CD4-positive, alpha-beta T cell (primary cell): ENCODE measurements around the gene HIGD1C. TPM values are rescaled to one million over a fixed set of nuclear protein-coding genes. Genes with fewer than 3 reads are reported as not detected.
"Not testable (repeated sequence)": the region's sequence is repeated elsewhere in the genome, so short reads cannot be mapped to it uniquely, and the experiment has no call there.

ENCODE experiments used
- ATAC-seq: fragments of 200-7000 bp; cut with Tn5 transposase; one replicate; pipeline ENCODE4 v1.10.0; 2022; ENCODE audit warnings: mild to moderate bottlenecking; ENCODE audit not compliant: poor library complexity
- CTCF ChIA-PET: fragments of 350-600 bp; sonication (Branson Sonifier 250); formaldehyde crosslinking; loops from one replicate; lab custom pipeline; 2021; ENCODE audit warnings: antibody characterized with exemption, inconsistent platforms; lab: Charles Lee
- POLR2A ChIA-PET: fragments of 350-600 bp; sonication (Branson Sonifier 250); formaldehyde crosslinking; loops from one replicate; lab custom pipeline; 2021; ENCODE audit warnings: antibody characterized with exemption, inconsistent platforms; lab: Charles Lee
- DNase-seq, 14 experiments: peaks; one replicate each; pipeline ENCODE4 v3.0.0-alpha.2; 2013 to 2020; ENCODE audit warnings: mixed read lengths in 2 of 14
- H3K27ac ChIP-seq, 2 donors: one replicate each; pipeline versions ENCODE4 v1.5.1 to v1.7.0; 2013; ENCODE audit warnings: low read length in 2 of 2, low read depth in 1 of 2, mild to moderate bottlenecking in 1 of 2
- H3K27me3 ChIP-seq, 2 experiments: 1 replicate in 1 of 2; 2 replicates in 1 of 2; pipeline versions ENCODE4 v1.6.1 to v1.7.0; 2013; ENCODE audit warnings: low read length in 2 of 2, control low read depth in 1 of 2, mild to moderate bottlenecking in 1 of 2, moderate library complexity in 1 of 2; ENCODE audit not compliant: insufficient read depth in 2 of 2, control insufficient read depth in 1 of 2
- H3K36me3 ChIP-seq: one replicate; pipeline ENCODE4 v1.6.1; 2013; ENCODE audit warnings: low read length, control low read depth; ENCODE audit not compliant: insufficient read depth
- H3K4me1 ChIP-seq: one replicate; pipeline ENCODE4 v1.6.1; 2013; ENCODE audit warnings: low read length, control low read depth; ENCODE audit not compliant: insufficient read depth
- H3K4me3 ChIP-seq: one replicate; pipeline ENCODE4 v1.5.1; 2013; ENCODE audit warnings: mild to moderate bottlenecking, low read length, moderate library complexity
- H3K9me3 ChIP-seq, 2 experiments: 1 replicate in 1 of 2; 2 replicates in 1 of 2; pipeline versions ENCODE4 v1.6.1 to v1.7.0; 2013; ENCODE audit warnings: low read length in 2 of 2, mild to moderate bottlenecking in 2 of 2, control low read depth in 1 of 2, moderate library complexity in 1 of 2; ENCODE audit not compliant: control insufficient read depth in 1 of 2, insufficient read depth in 1 of 2
- H3K27ac Mint-ChIP-seq: one replicate; pipeline ENCODE4 v1.8.0; 2020; ENCODE audit warnings: mixed read lengths
- H3K27me3 Mint-ChIP-seq: one replicate; pipeline ENCODE4 v1.8.0; 2021; ENCODE audit warnings: mixed read lengths
- H3K36me3 Mint-ChIP-seq: one replicate; pipeline ENCODE4 v1.8.0; 2021; ENCODE audit warnings: low read depth, mixed read lengths
- H3K4me1 Mint-ChIP-seq: one replicate; pipeline ENCODE4 v1.8.0; 2021; ENCODE audit warnings: low read depth, mixed read lengths
- H3K4me3 Mint-ChIP-seq: one replicate; pipeline ENCODE4 v1.8.0; 2020; ENCODE audit warnings: mild to moderate bottlenecking, mixed read lengths
- H3K9me3 Mint-ChIP-seq: one replicate; pipeline ENCODE4 v1.8.0; 2020; ENCODE audit warnings: mixed read lengths
- intact Hi-C, 2 experiments: fragments of 100-400 bp; cut with DNase I in 1 of 2; cut with micrococcal nuclease in 1 of 2; formaldehyde crosslinking; loops; one replicate each; pipeline versions ENCODE4 v1.15.1 to v1.9.0; 2023 to 2025; cut with DNase I, micrococcal nuclease
- polyA plus RNA-seq, 2 donors: library from polyadenylated mRNA; unstranded; fragments of 120-200 nt; gene quantifications; one replicate each; pipeline ENCODE4 v1.2.1, GENCODE V29; 2013
- total RNA-seq, 174 experiments: library from RNA in 2 of 174; stranded (reverse) in 2 of 174; gene quantifications; one replicate each; pipeline ENCODE4 v1.2.3 and lab custom pipeline; 2021 to 2026
- TF ChIP-seq, protein P1 (sequence below): fragments of 200-600 bp; IDR thresholded peaks from one replicate; pipeline ENCODE4 v1.8.0; 2022; ENCODE audit warnings: antibody characterized with exemption, mild to moderate bottlenecking

Gene HIGD1C
- not detected for total RNA-seq
- polyA plus RNA-seq (2013, experiment 1 of 2) = not detected
- not detected for polyA plus RNA-seq (2013, experiment 2 of 2)
- 0 reads per million in 172 experiments for total RNA-seq (lab: John Stamatoyannopoulos, UW)

DNA sequence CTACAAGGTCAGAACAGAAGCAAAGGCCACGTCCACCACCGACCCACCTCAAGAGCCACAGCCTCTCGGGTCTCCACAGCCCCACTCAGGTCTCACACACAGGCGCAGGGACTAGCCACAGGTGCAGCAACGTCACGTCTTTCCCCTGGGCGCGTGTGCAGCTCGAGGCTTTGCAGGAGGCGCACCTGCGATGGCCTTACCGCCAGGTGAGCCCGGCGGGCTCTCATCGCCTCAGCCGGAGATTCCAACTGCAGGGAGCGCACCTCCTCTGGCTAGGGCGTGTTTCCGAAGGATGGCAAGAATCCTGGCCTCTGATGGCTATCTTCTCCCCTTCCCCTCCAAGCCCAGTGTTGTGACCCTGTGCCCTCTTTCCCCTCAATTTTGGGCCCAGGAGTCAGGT is at the start of gene HIGD1C:
Gene HIGD1C, plus strand, starts transcription at position 35 of the 400 bp plus-strand sequence. CDS start 1,455 bp downstream, outside the sequence.
- POLR2A ChIA-PET = no interaction called here
- DNase-seq (no peak), ATAC-seq (no peak)
- no peak within 1 kb of the TSS for H3K4me3 Mint-ChIP-seq
- H3K9me3 Mint-ChIP-seq = no peaks in the 10 kb centered on the region
- no peaks in the 10 kb centered on the region for H3K36me3 ChIP-seq
- H3K4me1 Mint-ChIP-seq = no peaks in the 10 kb centered on the region
- TF ChIP-seq, protein P1, sequence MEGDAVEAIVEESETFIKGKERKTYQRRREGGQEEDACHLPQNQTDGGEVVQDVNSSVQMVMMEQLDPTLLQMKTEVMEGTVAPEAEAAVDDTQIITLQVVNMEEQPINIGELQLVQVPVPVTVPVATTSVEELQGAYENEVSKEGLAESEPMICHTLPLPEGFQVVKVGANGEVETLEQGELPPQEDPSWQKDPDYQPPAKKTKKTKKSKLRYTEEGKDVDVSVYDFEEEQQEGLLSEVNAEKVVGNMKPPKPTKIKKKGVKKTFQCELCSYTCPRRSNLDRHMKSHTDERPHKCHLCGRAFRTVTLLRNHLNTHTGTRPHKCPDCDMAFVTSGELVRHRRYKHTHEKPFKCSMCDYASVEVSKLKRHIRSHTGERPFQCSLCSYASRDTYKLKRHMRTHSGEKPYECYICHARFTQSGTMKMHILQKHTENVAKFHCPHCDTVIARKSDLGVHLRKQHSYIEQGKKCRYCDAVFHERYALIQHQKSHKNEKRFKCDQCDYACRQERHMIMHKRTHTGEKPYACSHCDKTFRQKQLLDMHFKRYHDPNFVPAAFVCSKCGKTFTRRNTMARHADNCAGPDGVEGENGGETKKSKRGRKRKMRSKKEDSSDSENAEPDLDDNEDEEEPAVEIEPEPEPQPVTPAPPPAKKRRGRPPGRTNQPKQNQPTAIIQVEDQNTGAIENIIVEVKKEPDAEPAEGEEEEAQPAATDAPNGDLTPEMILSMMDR = no peak
- no peaks in the 10 kb centered on the region for H3K27me3 Mint-ChIP-seq
- no peak within 1 kb of the TSS for H3K4me3 ChIP-seq
- H3K4me1 ChIP-seq = no peaks in the 10 kb centered on the region
- H3K36me3 Mint-ChIP-seq = no peaks in the 10 kb centered on the region
- no peaks in the 10 kb centered on the region for H3K27me3 ChIP-seq
- no peaks in the 10 kb centered on the region for H3K9me3 ChIP-seq
- H3K27ac ChIP-seq = no peak within 1 kb of the TSS
- CTCF ChIA-PET = no interaction called here
- intact Hi-C loops = no loop called here
- no peak within 1 kb of the TSS for H3K27ac Mint-ChIP-seq

DNA sequence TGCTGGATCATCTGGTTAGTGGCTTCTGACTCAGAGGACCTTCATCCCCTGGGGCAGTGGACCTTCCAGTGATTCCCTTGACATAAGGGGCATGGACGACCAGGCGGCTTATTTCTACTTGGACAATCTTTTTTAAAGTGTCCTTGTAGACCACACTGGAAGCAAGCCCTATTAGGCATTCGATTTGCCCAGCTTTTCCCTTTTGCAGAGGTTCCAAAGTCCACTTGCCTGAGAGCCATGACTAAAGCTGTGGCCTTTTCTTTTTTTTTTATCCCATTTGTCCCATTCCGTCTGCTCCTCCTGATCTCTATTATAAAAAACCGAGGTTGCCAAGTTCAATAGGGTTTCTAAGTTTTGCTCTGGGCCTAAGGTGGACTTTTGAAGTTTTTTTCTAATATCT is 43.9 kb upstream of the HIGD1C start:
- not testable (repeated sequence) for H3K4me3 Mint-ChIP-seq

DNA sequence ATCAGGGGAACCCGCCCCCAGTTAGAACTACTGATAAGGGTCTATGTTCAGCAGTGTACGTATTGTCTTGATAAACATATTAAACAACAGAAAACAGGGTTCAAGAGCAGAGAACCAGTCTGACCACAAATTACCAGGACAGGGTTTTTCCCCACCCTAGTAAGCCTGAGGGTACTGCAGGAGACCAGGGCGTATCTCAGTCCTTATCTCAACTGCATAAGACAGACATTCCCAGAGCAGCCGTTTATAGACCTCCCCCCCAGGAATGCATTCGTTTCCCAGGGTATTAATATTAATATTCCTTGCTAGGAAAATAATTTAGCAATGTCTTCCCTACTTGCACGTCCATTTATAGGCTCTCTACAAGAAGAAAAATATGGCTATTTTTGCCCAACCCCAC is 40.0 kb upstream of the HIGD1C start:
- H3K27ac Mint-ChIP-seq, ATAC-seq, H3K27me3 ChIP-seq, intact Hi-C loops, H3K4me1 Mint-ChIP-seq, H3K27ac ChIP-seq, H3K36me3 ChIP-seq, H3K4me3 ChIP-seq, H3K36me3 Mint-ChIP-seq, H3K27me3 Mint-ChIP-seq, H3K4me1 ChIP-seq, CTCF ChIA-PET, DNase-seq, H3K4me3 Mint-ChIP-seq, POLR2A ChIA-PET: not testable (repeated sequence)
- H3K9me3 Mint-ChIP-seq = peaks cover 21% of the 10 kb centered on the region
- peaks cover 17 to 28% of the 10 kb centered on the region in 2 experiments for H3K9me3 ChIP-seq

More for the DNA sequence above, 43.9 kb upstream of the HIGD1C start:
- H3K27ac ChIP-seq, ATAC-seq, POLR2A ChIA-PET, H3K4me3 ChIP-seq, DNase-seq, H3K36me3 Mint-ChIP-seq, intact Hi-C loops, CTCF ChIA-PET, H3K4me1 ChIP-seq, H3K27ac Mint-ChIP-seq, H3K36me3 ChIP-seq, H3K4me1 Mint-ChIP-seq, H3K27me3 Mint-ChIP-seq, H3K27me3 ChIP-seq: not testable (repeated sequence)
- peaks cover 11 to 13% of the 10 kb centered on the region in 2 experiments for H3K9me3 ChIP-seq
- H3K9me3 Mint-ChIP-seq = peaks cover 10% of the 10 kb centered on the region

DNA sequence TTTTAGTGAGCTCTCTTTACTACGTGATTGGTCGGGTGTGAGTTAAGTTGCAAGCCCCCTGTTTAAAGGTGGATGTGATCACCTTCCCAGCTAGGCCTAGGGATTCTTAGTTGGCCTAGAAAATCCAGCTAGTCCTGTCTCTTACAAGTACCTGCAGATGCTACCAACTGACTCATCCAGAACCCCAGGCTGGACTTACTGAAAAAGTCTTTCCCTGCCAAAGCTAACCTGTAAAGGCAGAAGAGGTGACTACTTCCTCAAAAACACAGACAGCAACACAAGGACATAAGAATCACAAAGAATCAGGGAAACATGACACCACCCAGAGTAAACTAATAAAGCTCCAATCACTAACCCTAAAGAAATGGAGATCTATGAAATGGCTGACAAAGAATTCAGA is 39.1 kb upstream of the HIGD1C start:
- H3K4me3 ChIP-seq = no peak overlapping the region
- ChIA-PET CTCF (no interaction called here), POLR2A (no interaction called here)
- TF ChIP-seq, protein P1 = no peak
- no peak overlapping the region for H3K27ac ChIP-seq
- H3K4me3 Mint-ChIP-seq = no peak overlapping the region
- peaks cover 7% of the 10 kb centered on the region for H3K27me3 Mint-ChIP-seq
- H3K27ac Mint-ChIP-seq = no peak overlapping the region
- ATAC-seq (no peak), DNase-seq (no peak)
- H3K9me3 ChIP-seq = peaks cover 20 to 28% of the 10 kb centered on the region in 2 experiments
- H3K27me3 ChIP-seq = no peaks in the 10 kb centered on the region
- peaks cover 21% of the 10 kb centered on the region for H3K9me3 Mint-ChIP-seq
- no peaks in the 10 kb centered on the region for H3K36me3 ChIP-seq
- H3K4me1 ChIP-seq = no peaks in the 10 kb centered on the region
- H3K4me1 Mint-ChIP-seq = no peaks in the 10 kb centered on the region
- intact Hi-C loops = no loop called here
- H3K36me3 Mint-ChIP-seq = peaks cover 10% of the 10 kb centered on the region
